LoVo (cell line): Measurements from ENCODE around the gene MORN5.

Source experiments
- DNase-seq: peaks from one replicate; pipeline ENCODE4 v3.0.0-alpha.2; 2016; ENCODE audit warnings: low spot score

The MORN5 gene

GRCh38 chr9:122144836-122145591 lies 14.7 kb upstream of the MORN5 start:
- DNase-seq, result no peak

- no peak for DNase-seq
Observed at GRCh38 chr9:122145592-122145863, 14.2 kb upstream of the MORN5 start.

- DNase-seq, result no peak
Observed at GRCh38 chr9:122151267-122151828, 8.4 kb upstream of the MORN5 start.

- no peak for DNase-seq
Observed at GRCh38 chr9:122155796-122156195, 3.9 kb upstream of the MORN5 start.

- peak; percentile 39 for DNase-seq
Observed at GRCh38 chr9:122158202-122158601, 1.5 kb upstream of the MORN5 start.

GRCh38 chr9:122159925-122160246 lies 178 bp downstream of the MORN5 start:
- no peak for DNase-seq

- no peak for DNase-seq
Observed at GRCh38 chr9:122162415-122162814, 2.7 kb downstream of the MORN5 start.

GRCh38 chr9:122164286-122164685 lies 4.6 kb downstream of the MORN5 start:
- DNase-seq, result no peak

- no peak for DNase-seq
Observed at GRCh38 chr9:122168356-122168755, 8.6 kb downstream of the MORN5 start.

- no peak for DNase-seq
Observed at GRCh38 chr9:122172131-122172530, 12.4 kb downstream of the MORN5 start.

- DNase-seq, result no peak
Observed at GRCh38 chr9:122173670-122174069, 14.0 kb downstream of the MORN5 start.

- no peak for DNase-seq
Observed at GRCh38 chr9:122176916-122177315, 17.2 kb downstream of the MORN5 start.

- DNase-seq, result peak; percentile 32
Observed at GRCh38 chr9:122179054-122179689, 19.5 kb downstream of the MORN5 start.

GRCh38 chr9:122179690-122180074 lies 20.0 kb downstream of the MORN5 start:
- no peak for DNase-seq

GRCh38 chr9:122180633-122181032 lies 20.9 kb downstream of the MORN5 start:
- no peak for DNase-seq

- DNase-seq, result no peak
Observed at GRCh38 chr9:122183501-122183900, 23.8 kb downstream of the MORN5 start.

- no peak for DNase-seq
Observed at GRCh38 chr9:122184551-122184950, 24.8 kb downstream of the MORN5 start.

GRCh38 chr9:122186301-122186700 lies 26.6 kb downstream of the MORN5 start:
- DNase-seq, result no peak

GRCh38 chr9:122186777-122187470 lies 27.2 kb downstream of the MORN5 start:
- DNase-seq, result no peak

- DNase-seq, result no peak
Observed at GRCh38 chr9:122188369-122188768, 28.7 kb downstream of the MORN5 start.

GRCh38 chr9:122190597-122191381 lies 31.1 kb downstream of the MORN5 start:
- peak; percentile 18 for DNase-seq

- DNase-seq, result no peak
Observed at GRCh38 chr9:122191584-122191983, 31.9 kb downstream of the MORN5 start.
